ENCODE data around the gene CNTNAP2.

Gene CNTNAP2

GRCh38 chr7:147207988-147208387 is 1091.4 kb downstream of the CNTNAP2 start:
- no peak for DNase-seq (ENCODE audit: low read depth, low spot score)
- no peak for TF ChIP-seq CTCF (IDR thresholded peaks at IDR 0.05; ENCODE audit: low read depth, low read length)
- in situ Hi-C loops (cut with HindIII; ENCODE audit: low sequenced_read_pairs): no loop called here
- no peak overlapping the region for H3K4me3 ChIP-seq (ENCODE audit: low read depth, low read length)

- DNase-seq (ENCODE audit: low read depth, low spot score): no peak
- no peak overlapping the region for H3K4me3 ChIP-seq (ENCODE audit: low read depth, low read length)
- no peak for TF ChIP-seq CTCF (IDR thresholded peaks at IDR 0.05; ENCODE audit: low read depth, low read length)
- in situ Hi-C loops (cut with HindIII; ENCODE audit: low sequenced_read_pairs): no loop called here
These were observed 1114.7 kb downstream of the CNTNAP2 start for GRCh38 chr7:147231275-147231674.

- H3K4me3 ChIP-seq (ENCODE audit: low read depth, low read length): no peak overlapping the region
- no peak for TF ChIP-seq CTCF (IDR thresholded peaks at IDR 0.05; ENCODE audit: low read depth, low read length)
- in situ Hi-C loops (cut with HindIII; ENCODE audit: low sequenced_read_pairs): no loop called here
- DNase-seq (ENCODE audit: low read depth, low spot score): no peak
These were observed 1119.2 kb downstream of the CNTNAP2 start for GRCh38 chr7:147235645-147236382.

DNA sequence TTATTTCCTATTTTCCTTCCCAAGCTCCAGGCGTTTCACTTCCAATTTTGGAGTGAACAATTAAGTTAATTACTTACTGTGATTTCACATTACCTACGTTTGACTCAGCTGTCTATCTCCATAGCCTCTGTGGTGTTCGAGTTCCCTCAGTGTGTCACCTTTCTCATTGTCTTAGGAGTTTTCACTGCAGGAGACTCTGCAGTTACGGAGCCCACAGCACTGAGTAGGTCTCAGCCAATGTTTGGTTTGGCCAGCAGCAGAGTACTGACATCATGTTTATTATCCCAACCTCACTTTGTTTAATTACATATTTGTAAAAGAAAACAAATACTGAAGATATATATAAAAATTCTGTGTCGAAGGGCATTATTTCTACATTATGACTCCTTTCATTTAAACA is 1123.9 kb downstream of the CNTNAP2 start:
- no peak for TF ChIP-seq CTCF (IDR thresholded peaks at IDR 0.05; ENCODE audit: low read depth, low read length)
- in situ Hi-C loops (cut with HindIII; ENCODE audit: low sequenced_read_pairs): no loop called here
- H3K4me3 ChIP-seq (ENCODE audit: low read depth, low read length): no peak overlapping the region
- no peak for DNase-seq (ENCODE audit: low read depth, low spot score)

DNA sequence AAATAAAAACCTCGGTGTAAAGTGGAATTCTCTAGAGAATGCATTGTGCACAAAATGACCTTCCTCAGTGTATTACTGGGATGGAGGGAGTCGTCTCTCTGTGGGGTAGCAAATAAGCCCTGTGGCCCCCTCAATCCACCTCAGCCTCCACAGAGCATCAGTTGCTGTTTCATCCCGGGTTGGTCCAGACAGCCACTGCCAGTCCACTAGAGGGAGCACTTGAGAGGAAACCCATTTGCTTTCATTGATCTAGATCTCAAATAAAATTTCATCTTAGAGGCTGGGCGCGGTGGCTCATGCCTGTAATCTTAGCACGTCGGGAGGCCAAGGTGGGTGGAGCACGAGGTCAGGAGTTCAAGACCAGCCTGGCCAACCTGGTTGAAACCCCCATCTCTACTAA is 1128.7 kb downstream of the CNTNAP2 start:
- peak; percentile 75 for TF ChIP-seq CTCF (IDR thresholded peaks at IDR 0.05; ENCODE audit: low read depth, low read length)
- no peak overlapping the region for H3K4me3 ChIP-seq (ENCODE audit: low read depth, low read length)
- DNase-seq (ENCODE audit: low read depth, low spot score): peak; percentile 15
- in situ Hi-C loops (cut with HindIII; ENCODE audit: low sequenced_read_pairs): no loop called here

DNA sequence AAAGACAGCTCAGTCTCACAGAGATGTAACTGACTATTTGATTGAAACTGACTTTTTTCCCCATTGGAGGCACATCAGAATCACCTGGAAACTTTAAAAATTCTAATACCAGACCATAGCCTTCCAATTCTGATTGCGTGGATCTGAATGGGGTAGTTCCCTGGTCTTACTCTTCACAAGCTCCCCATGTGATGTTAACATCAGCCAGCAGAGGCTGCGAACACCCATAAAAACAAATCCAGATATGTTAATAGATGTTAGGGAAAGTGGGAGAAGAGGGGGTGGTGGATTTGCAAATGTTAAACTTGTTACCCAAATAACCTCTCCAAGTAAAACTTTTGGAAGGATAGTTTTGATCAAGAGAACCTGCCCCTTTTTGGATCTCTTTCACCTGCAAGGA is 1133.4 kb downstream of the CNTNAP2 start:
- in situ Hi-C loops (cut with HindIII; ENCODE audit: low sequenced_read_pairs): no loop called here
- H3K4me3 ChIP-seq (ENCODE audit: low read depth, low read length): no peak overlapping the region
- TF ChIP-seq CTCF (IDR thresholded peaks at IDR 0.05; ENCODE audit: low read depth, low read length): no peak
- DNase-seq (ENCODE audit: low read depth, low spot score): no peak

Measured in astrocyte of the spinal cord (primary cell).